Tibial nerve (tissue), 4 donors: ENCODE results near the gene MYO5A. TPM values are rescaled to one million over a fixed set of nuclear protein-coding genes. Genes with fewer than 3 reads are reported as not detected.
A peak's percentile ranks its signal among the peaks of the same experiment; 100 is the strongest.

Source experiments
- DNase-seq, 2 donors: peaks; one replicate each; pipeline ENCODE4 v3.0.0-alpha.2; 2019; ENCODE audit warnings: low spot score in 2 of 2
- H3K27ac ChIP-seq, 4 donors: fragments of 200-600 bp; sonication (generic) in 3 of 4; one replicate each; pipeline ENCODE4 v1.5.1; 2017 to 2019; ENCODE audit warnings: mild to moderate bottlenecking in 1 of 4
- H3K27me3 ChIP-seq, 2 donors: fragments of 200-600 bp; sonication (generic) in 1 of 2; one replicate each; pipeline versions ENCODE4 v1.5.1 to v1.6.0; 2017 to 2019
- H3K36me3 ChIP-seq, 3 donors: fragments of 200-600 bp; sonication (generic); one replicate each; pipeline ENCODE4 v1.5.1; 2018 to 2019
- H3K4me1 ChIP-seq, 4 donors: fragments of 200-600 bp; sonication (generic) in 3 of 4; one replicate each; pipeline ENCODE4 v1.5.1; 2017 to 2019
- H3K4me3 ChIP-seq, 4 donors: fragments of 200-600 bp; sonication (generic) in 3 of 4; one replicate each; pipeline ENCODE4 v1.5.1; 2017 to 2019; ENCODE audit warnings: mild to moderate bottlenecking in 1 of 4, moderate library complexity in 1 of 4
- H3K9me3 ChIP-seq, 4 donors: fragments of 200-600 bp; sonication (generic) in 3 of 4; one replicate each; pipeline ENCODE4 v1.5.1; 2017 to 2019
- CTCF ChIP-seq, 5 experiments: fragments of 200-600 bp in 3 of 5; fragments of 450-650 bp in 2 of 5; sonication (generic) in 3 of 5; IDR thresholded peaks; one replicate each; pipeline ENCODE4 v1.5.1; 2016 to 2019; ENCODE audit warnings: antibody characterized with exemption in 5 of 5, mild to moderate bottlenecking in 3 of 5, moderate library complexity in 2 of 5
- EP300 ChIP-seq, 2 donors: sonication (generic); formaldehyde crosslinking; IDR thresholded peaks; one replicate each; pipeline ENCODE4 v1.6.1; 2017; ENCODE audit warnings: antibody characterized with exemption in 2 of 2, mild to moderate bottlenecking in 1 of 2
- POLR2A ChIP-seq, 2 donors: fragments of 450-650 bp; IDR thresholded peaks; one replicate each; pipeline ENCODE4 v1.6.1; 2017; ENCODE audit warnings: antibody characterized with exemption in 2 of 2, mild to moderate bottlenecking in 2 of 2, moderate library complexity in 2 of 2
- WGBS, 2 donors: methylation state at CpG; one replicate each; pipeline ENCODE4 v1.1.5; 2018; 5-methylcytosine and 5-hydroxymethylcytosine counted together
- total RNA-seq, 4 donors: library from RNA; depleted of rRNA; stranded (reverse); fragments of >200 nt; gene quantifications; one replicate each; pipeline ENCODE4 v1.1.0, GENCODE V29; 2016

MYO5A gene
- total RNA-seq, 4 donors from 2014 or later: 38.7 to 101 (median 46.9) TPM

- Histone ChIP-seq H3K4me3 (no peak overlapping the region), H3K27ac (no peak overlapping the region), H3K4me1 (peaks cover 0 to 5% (median 0%) of the 10 kb centered on the region in 4 donors), H3K9me3 (no peaks in the 10 kb centered on the region), H3K27me3 (no peaks in the 10 kb centered on the region), H3K36me3 (peaks cover 0 to 31% (median 0%) of the 10 kb centered on the region in 3 donors)
- no peak for DNase-seq
- WGBS, 2 donors: 92 to 98% methylated on average over 1 of the region's 1 CpG
- TF ChIP-seq CTCF (IDR thresholded peaks at IDR 0.05) (no peak), POLR2A (IDR thresholded peaks at IDR 0.05) (no peak), EP300 (IDR thresholded peaks at IDR 0.05) (no peak)
Measured at GRCh38 chr15:52423852-52424251, 104.8 kb downstream of the MYO5A start.

GRCh38 chr15:52422001-52422400 lies 106.7 kb downstream of the MYO5A start:
- Histone ChIP-seq H3K9me3 (peaks cover 0 to 4% (median 0%) of the 10 kb centered on the region in 4 donors), H3K27ac (no peak overlapping the region), H3K4me3 (no peak overlapping the region), H3K4me1 (peaks cover 0 to 1% (median 0%) of the 10 kb centered on the region in 4 donors), H3K27me3 (no peaks in the 10 kb centered on the region), H3K36me3 (peaks cover 0 to 31% (median 0%) of the 10 kb centered on the region in 3 donors)
- no peak for DNase-seq
- TF ChIP-seq CTCF (IDR thresholded peaks at IDR 0.05) (no peak), POLR2A (IDR thresholded peaks at IDR 0.05) (no peak), EP300 (IDR thresholded peaks at IDR 0.05) (no peak)

GRCh38 chr15:52421029-52421428 lies 107.7 kb downstream of the MYO5A start:
- WGBS, 2 donors: 93 to 94% methylated on average over 3 of the region's 3 CpGs
- H3K4me3 ChIP-seq: no peak overlapping the region
- no peaks in the 10 kb centered on the region for H3K27me3 ChIP-seq
- H3K9me3 ChIP-seq: peaks cover 0 to 4% (median 0%) of the 10 kb centered on the region in 4 donors
- peaks cover 0 to 31% (median 0%) of the 10 kb centered on the region in 3 donors for H3K36me3 ChIP-seq
- H3K27ac ChIP-seq: no peak overlapping the region
- no peak for TF ChIP-seq EP300 (IDR thresholded peaks at IDR 0.05)
- no peak for TF ChIP-seq CTCF (IDR thresholded peaks at IDR 0.05)
- no peak for TF ChIP-seq POLR2A (IDR thresholded peaks at IDR 0.05)
- no peak for DNase-seq
- H3K4me1 ChIP-seq: peaks cover 0 to 7% (median 0%) of the 10 kb centered on the region in 4 donors

- Histone ChIP-seq H3K4me3 (no peak overlapping the region), H3K36me3 (peaks cover 0 to 18% (median 0%) of the 10 kb centered on the region in 3 donors), H3K27ac (no peak overlapping the region), H3K27me3 (no peaks in the 10 kb centered on the region), H3K9me3 (peaks cover 0 to 4% (median 0%) of the 10 kb centered on the region in 4 donors), H3K4me1 (peaks cover 0 to 7% (median 0%) of the 10 kb centered on the region in 4 donors)
- TF ChIP-seq POLR2A (IDR thresholded peaks at IDR 0.05): no peak
- 68 to 69% methylated on average over 1 of the region's 1 CpG for WGBS, 2 donors
- DNase-seq: no peak
Measured at GRCh38 chr15:52419494-52419893, 109.2 kb downstream of the MYO5A start.

- Histone ChIP-seq H3K4me1 (peaks cover 0 to 7% (median 0%) of the 10 kb centered on the region in 4 donors), H3K9me3 (peaks cover 0 to 4% (median 0%) of the 10 kb centered on the region in 4 donors), H3K27me3 (no peaks in the 10 kb centered on the region), H3K36me3 (peaks cover 0 to 14% (median 0%) of the 10 kb centered on the region in 3 donors), H3K4me3 (no peak overlapping the region), H3K27ac (peak overlapping the region in 2 of 4 donors; percentile 25 to 86)
- TF ChIP-seq CTCF (IDR thresholded peaks at IDR 0.05) (no peak), EP300 (IDR thresholded peaks at IDR 0.05) (no peak), POLR2A (IDR thresholded peaks at IDR 0.05) (no peak)
- WGBS, 2 donors: 81 to 85% methylated on average over 2 of the region's 2 CpGs
- DNase-seq: no peak
Measured at GRCh38 chr15:52417957-52418356, 110.7 kb downstream of the MYO5A start.
